Thoracic aorta (tissue), 2 donors: ENCODE data around the gene LARP6. TPM values are rescaled to one million over a fixed set of nuclear protein-coding genes. Genes with fewer than 3 reads are reported as not detected.
"Not testable (repeated sequence)": the region's sequence is repeated elsewhere in the genome, so short reads cannot be mapped to it uniquely, and the experiment has no call there.

Experiments used
- ATAC-seq: fragments of 150-250 bp; one replicate; pipeline ENCODE4 v1.8.0; 2017; ENCODE audit warnings: low read depth; ENCODE audit not compliant: insufficient number of reproducible peaks, low FRiP score
- DNase-seq: peaks from one replicate; pipeline ENCODE4 v3.0.0-alpha.2; 2020; ENCODE audit warnings: low spot score
- H3K27ac ChIP-seq, 2 donors: fragments of 200-600 bp; sonication (generic); 1 replicate in 1 of 2; 2 replicates in 1 of 2; pipeline ENCODE4 v1.5.1; 2016; ENCODE audit warnings: mild to moderate bottlenecking in 2 of 2, moderate library complexity in 2 of 2
- H3K27me3 ChIP-seq: fragments of 200-600 bp; sonication (generic); replicated peaks from 2 replicates; pipeline ENCODE4 v1.6.0; 2016; ENCODE audit warnings: mild to moderate bottlenecking; ENCODE audit not compliant: insufficient read depth
- H3K36me3 ChIP-seq: fragments of 200-600 bp; sonication (generic); one replicate; pipeline ENCODE4 v1.5.1; 2016
- H3K4me1 ChIP-seq, 2 donors: fragments of 200-600 bp; sonication (generic); 1 replicate in 1 of 2; 2 replicates in 1 of 2; pipeline versions ENCODE4 v1.5.1 to v1.6.0; 2016; ENCODE audit warnings: low read depth in 2 of 2, mild to moderate bottlenecking in 1 of 2; ENCODE audit not compliant: control insufficient read depth in 1 of 2
- H3K4me3 ChIP-seq: fragments of 200-600 bp; sonication (generic); 2 replicates; pipeline ENCODE4 v1.5.1; 2016; ENCODE audit warnings: mild to moderate bottlenecking
- H3K9me3 ChIP-seq: fragments of 200-600 bp; sonication (generic); 2 replicates; pipeline ENCODE4 v1.5.1; 2016
- total RNA-seq, 2 donors: library from RNA; depleted of rRNA; stranded (reverse); fragments of >200 nt; gene quantifications; one replicate each; pipeline versions ENCODE4 v1.1.0 to v1.2.3, GENCODE V29; 2016
- TF ChIP-seq, protein P1 (sequence below): fragments of 200-600 bp; sonication (generic); IDR thresholded peaks from one replicate; pipeline ENCODE4 v1.5.1; 2019; ENCODE audit warnings: antibody characterized with exemption

LARP6 gene
- total RNA-seq, 2 donors from 2014 or later = 43.3 to 92.6 TPM

DNA sequence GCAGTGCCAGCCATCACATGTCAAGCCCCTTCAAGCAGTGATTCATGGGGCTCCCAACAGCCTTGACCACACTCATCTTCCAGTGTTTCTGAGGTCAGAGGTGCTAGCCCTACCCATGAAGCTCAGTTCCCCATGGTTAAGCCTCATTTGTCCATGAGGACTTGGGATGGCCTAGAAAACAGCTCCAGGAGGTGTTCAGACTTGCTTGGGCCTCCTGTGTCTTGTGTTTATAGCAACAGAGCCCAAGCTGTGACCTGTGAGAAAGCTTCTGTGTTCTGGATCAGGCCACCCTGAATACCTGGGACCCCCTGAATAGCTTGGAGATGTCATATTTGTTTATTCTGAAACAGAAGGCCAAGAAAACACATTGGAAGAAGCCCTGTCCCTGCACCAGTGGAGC, 36.7 kb downstream of the LARP6 start:
- H3K27ac ChIP-seq = no peak overlapping the region
- H3K9me3 ChIP-seq = no peaks in the 10 kb centered on the region
- ATAC-seq (no peak), DNase-seq (no peak)
- H3K4me1 ChIP-seq = peaks cover 0 to under 1% of the 10 kb centered on the region in 2 donors
- H3K36me3 ChIP-seq = no peaks in the 10 kb centered on the region
- TF ChIP-seq, protein P1, sequence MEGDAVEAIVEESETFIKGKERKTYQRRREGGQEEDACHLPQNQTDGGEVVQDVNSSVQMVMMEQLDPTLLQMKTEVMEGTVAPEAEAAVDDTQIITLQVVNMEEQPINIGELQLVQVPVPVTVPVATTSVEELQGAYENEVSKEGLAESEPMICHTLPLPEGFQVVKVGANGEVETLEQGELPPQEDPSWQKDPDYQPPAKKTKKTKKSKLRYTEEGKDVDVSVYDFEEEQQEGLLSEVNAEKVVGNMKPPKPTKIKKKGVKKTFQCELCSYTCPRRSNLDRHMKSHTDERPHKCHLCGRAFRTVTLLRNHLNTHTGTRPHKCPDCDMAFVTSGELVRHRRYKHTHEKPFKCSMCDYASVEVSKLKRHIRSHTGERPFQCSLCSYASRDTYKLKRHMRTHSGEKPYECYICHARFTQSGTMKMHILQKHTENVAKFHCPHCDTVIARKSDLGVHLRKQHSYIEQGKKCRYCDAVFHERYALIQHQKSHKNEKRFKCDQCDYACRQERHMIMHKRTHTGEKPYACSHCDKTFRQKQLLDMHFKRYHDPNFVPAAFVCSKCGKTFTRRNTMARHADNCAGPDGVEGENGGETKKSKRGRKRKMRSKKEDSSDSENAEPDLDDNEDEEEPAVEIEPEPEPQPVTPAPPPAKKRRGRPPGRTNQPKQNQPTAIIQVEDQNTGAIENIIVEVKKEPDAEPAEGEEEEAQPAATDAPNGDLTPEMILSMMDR = no peak
- no peak overlapping the region for H3K4me3 ChIP-seq
- no peaks in the 10 kb centered on the region for H3K27me3 ChIP-seq

DNA sequence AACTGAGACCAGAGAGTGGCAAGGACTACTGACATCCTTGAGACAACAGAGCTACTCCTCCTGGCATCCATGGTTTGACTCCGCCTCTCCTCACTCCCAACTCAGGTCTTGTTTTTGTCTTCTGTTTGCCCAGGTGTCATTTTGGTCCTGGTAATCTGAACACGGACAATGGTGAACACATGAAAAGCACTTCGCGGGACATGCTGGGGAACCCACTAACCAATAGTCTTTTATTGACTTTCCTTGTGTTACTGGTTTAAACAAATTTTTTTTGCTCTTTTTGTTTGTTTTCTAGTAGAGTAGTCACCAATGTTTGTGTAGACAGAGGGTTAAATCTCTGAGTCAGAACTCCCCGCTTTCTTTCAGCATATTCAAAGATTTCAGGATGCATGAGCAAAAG, 38.4 kb downstream of the LARP6 start:
- H3K4me3 ChIP-seq = no peak overlapping the region
- H3K4me1 ChIP-seq = peaks cover 0 to 14% of the 10 kb centered on the region in 2 donors
- TF ChIP-seq, protein P1 = no peak
- H3K27me3 ChIP-seq = no peaks in the 10 kb centered on the region
- no peak for DNase-seq
- no peaks in the 10 kb centered on the region for H3K9me3 ChIP-seq
- H3K36me3 ChIP-seq = no peaks in the 10 kb centered on the region
- no peak for ATAC-seq
- no peak overlapping the region for H3K27ac ChIP-seq

DNA sequence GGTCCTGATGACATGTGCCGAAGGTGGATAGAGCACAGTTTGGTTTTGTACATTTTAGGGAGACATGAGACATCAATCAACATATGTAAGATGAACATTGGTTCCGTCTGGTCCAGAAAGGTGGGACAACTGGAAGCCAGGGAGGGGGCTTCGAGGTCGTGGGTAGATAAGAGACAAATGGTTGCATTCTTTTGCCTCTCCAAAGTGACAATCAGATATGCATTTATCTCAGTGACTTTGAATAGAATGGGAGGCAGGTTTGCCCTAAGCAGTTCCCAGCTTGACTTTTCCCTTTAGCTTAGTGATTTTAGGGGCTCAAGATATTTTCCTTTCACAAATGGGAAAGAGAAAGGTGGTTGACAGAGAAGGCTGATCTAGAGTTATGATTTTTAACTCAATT, 38.9 kb downstream of the LARP6 start:
- not testable (repeated sequence) for H3K27ac ChIP-seq, DNase-seq, ATAC-seq

DNA sequence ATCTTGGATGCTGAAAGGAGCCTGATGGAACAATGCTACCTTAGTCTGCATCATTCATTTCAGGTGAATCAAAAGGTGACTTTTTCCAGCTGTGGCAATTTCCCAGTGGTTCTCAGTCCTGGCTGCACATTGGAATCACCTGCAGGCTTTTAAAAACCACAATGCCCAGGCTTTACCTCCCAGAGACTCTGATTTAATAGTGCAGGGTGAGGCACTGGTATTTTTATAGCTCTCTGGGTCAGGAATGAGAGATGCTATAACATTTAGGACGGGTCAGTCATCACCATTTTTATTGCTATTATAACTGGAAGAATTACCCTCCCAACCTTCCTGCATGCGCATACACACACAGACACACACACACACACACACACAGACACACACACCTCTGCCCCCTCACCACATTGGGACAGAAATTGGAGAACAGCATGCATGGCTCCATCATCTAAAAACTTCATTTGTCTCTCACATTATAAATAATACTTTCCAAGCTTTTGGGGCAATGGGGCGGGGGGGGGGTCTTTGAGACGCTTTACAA, 41.1 kb downstream of the LARP6 start:
- ATAC-seq (no peak), DNase-seq (no peak)
- TF ChIP-seq, protein P1 = no peak
- Histone ChIP-seq H3K27me3 (no peaks in the 10 kb centered on the region), H3K36me3 (no peaks in the 10 kb centered on the region), H3K4me1 (peaks cover 0 to 25% of the 10 kb centered on the region in 2 donors), H3K9me3 (no peaks in the 10 kb centered on the region), H3K4me3 (no peak overlapping the region), H3K27ac (no peak overlapping the region)

More for the DNA sequence above, 38.9 kb downstream of the LARP6 start:
- H3K4me1 ChIP-seq = peaks cover 0 to 14% of the 10 kb centered on the region in 2 donors
- not testable (repeated sequence) for H3K27me3 ChIP-seq, H3K4me3 ChIP-seq, H3K9me3 ChIP-seq, H3K36me3 ChIP-seq

DNA sequence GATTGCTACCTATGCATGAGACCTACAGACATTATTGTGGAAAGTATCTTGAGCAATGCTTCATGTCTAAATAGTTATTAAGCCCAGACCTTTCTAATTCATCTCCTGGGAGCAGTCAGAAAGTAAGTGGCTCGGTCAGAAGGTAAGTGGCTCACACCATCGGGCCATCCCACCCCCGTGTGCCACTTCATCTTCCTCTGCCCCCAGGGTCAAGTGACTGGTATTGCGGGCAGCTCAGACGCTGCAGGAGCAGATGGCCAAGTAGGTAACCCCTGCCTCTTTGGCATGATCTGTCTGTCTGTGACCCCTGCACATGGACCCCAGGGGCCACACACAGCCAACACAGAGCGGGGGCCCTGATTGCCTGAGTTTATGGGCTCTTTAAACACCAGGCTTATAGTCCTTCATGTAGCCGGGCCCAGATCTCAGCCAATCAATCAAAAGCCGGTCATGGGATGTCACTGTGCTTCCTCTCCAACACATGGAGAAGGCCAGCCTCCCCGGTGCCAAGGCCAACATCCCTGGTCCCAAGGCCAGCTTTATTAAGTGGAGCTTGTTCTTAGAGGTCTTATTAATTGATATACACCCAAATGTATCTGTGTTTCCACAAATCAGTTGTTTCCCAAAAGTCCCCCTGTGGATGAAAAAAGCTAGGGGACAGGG, 42.9 kb downstream of the LARP6 start:
- Histone ChIP-seq H3K4me1 (peaks cover 10 to 40% of the 10 kb centered on the region in 2 donors), H3K27me3 (no peaks in the 10 kb centered on the region), H3K36me3 (no peaks in the 10 kb centered on the region), H3K27ac (no peak overlapping the region), H3K4me3 (no peak overlapping the region), H3K9me3 (no peaks in the 10 kb centered on the region)
- ATAC-seq = no peak
- TF ChIP-seq, protein P1 = no peak
- DNase-seq = no peak
